GM18520 (cell line): ENCODE results near the gene SLC17A4.

Source experiments
- ATAC-seq: cut with Tn5 transposase; IDR thresholded peaks from one replicate; pipeline ENCODE4 v1.9.1; 2021; ENCODE audit not compliant: unreplicated experiment

SLC17A4 gene, protein sequence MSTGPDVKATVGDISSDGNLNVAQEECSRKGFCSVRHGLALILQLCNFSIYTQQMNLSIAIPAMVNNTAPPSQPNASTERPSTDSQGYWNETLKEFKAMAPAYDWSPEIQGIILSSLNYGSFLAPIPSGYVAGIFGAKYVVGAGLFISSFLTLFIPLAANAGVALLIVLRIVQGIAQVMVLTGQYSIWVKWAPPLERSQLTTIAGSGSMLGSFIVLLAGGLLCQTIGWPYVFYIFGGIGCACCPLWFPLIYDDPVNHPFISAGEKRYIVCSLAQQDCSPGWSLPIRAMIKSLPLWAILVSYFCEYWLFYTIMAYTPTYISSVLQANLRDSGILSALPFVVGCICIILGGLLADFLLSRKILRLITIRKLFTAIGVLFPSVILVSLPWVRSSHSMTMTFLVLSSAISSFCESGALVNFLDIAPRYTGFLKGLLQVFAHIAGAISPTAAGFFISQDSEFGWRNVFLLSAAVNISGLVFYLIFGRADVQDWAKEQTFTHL

GRCh38 chr6:25754535-25754934 lies at the start of gene SLC17A4:
TSS of gene SLC17A4 (plus strand) at chr6:25754742. CDS start at chr6:25761963, 7,221 bp downstream.
- no peak for ATAC-seq

GRCh38 chr6:25706314-25707014 lies 48.1 kb upstream of the SLC17A4 start:
- ATAC-seq: no peak

- ATAC-seq: no peak
These were observed 44.8 kb upstream of the SLC17A4 start for GRCh38 chr6:25709761-25710160.

DNA sequence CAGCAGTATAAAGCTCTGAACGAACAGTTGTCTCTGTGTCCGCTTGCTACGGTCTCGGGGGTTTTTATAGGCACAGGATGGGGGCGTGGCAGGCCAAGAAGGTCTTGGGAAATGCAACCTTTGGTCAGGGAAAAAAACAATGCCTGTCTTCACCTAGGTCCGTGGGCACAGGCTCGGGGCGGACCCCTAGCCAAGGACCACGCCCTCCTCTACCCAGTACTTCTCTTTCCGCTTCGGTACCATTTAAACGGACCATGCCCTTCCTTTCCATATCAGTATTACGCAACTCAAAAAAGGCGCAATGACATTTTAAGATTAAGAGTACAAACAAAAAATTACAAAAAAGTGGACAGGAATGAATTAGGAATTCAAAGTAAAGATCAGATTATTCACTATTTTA lies 44.3 kb upstream of the SLC17A4 start:
- ATAC-seq: no peak

- no peak for ATAC-seq
These were observed 40.7 kb upstream of the SLC17A4 start for GRCh38 chr6:25713824-25714223.

GRCh38 chr6:25714765-25715164 lies 39.8 kb upstream of the SLC17A4 start:
- no peak for ATAC-seq

GRCh38 chr6:25715794-25716193 lies 38.7 kb upstream of the SLC17A4 start:
- ATAC-seq: no peak

GRCh38 chr6:25717866-25718740 lies 36.4 kb upstream of the SLC17A4 start:
- ATAC-seq: no peak

GRCh38 chr6:25726122-25726911 lies 28.2 kb upstream of the SLC17A4 start:
- ATAC-seq: no peak

DNA sequence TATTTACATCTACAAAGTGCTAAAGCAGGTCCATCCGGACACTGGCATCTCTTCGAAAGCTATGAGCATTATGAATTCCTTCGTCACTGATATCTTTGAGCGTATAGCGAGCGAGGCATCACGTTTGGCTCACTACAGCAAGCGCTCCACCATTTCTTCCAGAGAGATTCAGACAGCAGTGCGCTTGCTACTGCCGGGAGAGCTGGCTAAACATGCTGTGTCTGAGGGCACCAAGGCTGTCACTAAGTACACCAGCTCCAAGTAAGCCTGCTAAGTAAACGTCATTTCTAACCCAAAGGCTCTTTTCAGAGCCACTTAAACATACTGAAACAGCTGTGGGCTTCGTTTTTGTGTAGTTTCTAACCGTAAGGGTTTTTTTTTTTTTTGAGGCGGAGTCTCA lies 27.5 kb upstream of the SLC17A4 start:
- ATAC-seq: no peak

DNA sequence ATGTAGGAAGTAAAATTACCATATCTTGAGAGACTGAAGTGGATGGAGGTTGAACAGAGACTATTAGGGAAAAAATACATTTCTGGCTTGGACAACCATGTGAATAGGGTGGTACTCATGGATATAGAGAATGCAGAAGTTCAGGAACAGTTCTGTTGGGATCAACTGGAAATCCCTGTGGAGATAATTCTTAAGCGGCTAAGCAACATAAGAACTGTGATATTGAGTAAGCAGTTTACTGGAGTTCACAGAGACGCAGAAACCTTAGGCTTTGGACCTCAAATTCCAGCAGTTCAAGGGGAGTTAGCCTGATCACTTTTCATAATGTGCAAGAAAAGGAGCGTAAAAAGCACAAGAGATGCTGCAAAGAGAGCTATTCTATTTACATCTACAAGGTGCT lies 23.6 kb upstream of the SLC17A4 start:
- no peak for ATAC-seq

- no peak for ATAC-seq
These were observed 22.8 kb upstream of the SLC17A4 start for GRCh38 chr6:25731721-25732120.

- ATAC-seq: no peak
These were observed 21.9 kb upstream of the SLC17A4 start for GRCh38 chr6:25732468-25733198.

- no peak for ATAC-seq
These were observed 19.3 kb upstream of the SLC17A4 start for GRCh38 chr6:25735261-25735660.

GRCh38 chr6:25743868-25744267 lies 10.7 kb upstream of the SLC17A4 start:
- ATAC-seq: no peak

DNA sequence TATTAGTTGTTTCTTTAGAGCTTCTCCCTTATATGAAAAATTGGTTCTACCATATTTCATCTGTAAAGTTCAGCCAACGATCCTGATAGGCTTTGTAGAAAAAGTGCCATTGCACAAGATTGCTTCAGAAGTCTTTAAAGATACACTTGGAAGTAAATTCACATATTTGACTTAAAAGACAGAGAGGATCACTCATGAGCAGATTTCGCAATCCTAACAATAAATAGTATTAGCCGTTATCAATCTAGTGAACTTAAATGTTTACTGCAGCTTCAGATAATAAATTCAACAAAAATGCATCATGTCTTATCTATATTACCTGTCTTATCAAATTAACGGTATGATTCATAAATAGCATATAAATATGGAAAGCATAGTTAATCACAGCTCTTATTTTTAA lies 8.7 kb upstream of the SLC17A4 start:
- no peak for ATAC-seq

DNA sequence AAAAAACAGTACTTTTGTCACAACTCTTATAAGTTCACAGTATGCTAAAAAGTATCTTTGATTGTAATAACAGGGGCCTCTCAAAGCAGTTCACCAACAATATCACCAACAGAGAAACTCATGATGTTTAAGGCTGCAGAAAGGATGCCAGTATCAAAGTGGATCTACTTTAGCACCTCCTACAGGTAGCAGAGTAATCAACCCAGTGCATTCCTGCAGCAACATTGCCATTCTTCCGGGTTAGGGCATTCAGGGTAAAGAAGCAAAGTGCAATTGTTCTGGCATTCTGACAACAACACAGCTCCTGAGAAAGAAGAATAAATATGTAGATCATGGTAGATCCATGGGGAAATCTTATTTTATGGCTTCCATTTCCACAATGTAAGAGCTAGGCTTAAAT lies 7.6 kb upstream of the SLC17A4 start:
- no peak for ATAC-seq

DNA sequence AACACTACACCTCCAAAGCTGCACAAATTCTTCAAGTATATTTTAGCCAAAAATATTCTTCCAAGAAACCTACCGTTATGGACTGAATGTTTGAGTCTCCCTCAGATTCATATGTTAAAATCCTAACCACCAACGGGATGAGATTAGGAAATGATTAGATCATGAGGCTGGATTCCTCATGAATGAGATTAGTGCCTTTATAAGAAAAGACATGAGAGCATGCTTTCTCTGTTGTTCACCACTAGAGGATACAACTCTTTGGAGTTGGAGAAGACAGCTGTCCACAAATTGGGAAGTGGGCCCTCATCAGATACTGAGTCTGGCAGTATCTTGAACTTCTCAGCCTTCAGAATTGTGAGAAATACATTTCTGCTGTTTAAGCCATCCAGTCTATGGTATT lies 7.1 kb upstream of the SLC17A4 start:
- no peak for ATAC-seq

- ATAC-seq: no peak
These were observed 6.5 kb upstream of the SLC17A4 start for GRCh38 chr6:25748049-25748448.
